OCI-M2 (cell line): ENCODE measurements around the gene S1PR3.

Source experiments
- DNase-seq: peaks from one replicate; lab custom pipeline; 2025; ENCODE audit not compliant: unreplicated experiment; lab: John Stamatoyannopoulos, UW

Gene S1PR3

GRCh38 chr9:89036383-89036782 is 45.1 kb downstream of the S1PR3 start:
- no peak for DNase-seq

- no peak for DNase-seq
Observed at GRCh38 chr9:89036891-89037290, 45.6 kb downstream of the S1PR3 start.

DNA sequence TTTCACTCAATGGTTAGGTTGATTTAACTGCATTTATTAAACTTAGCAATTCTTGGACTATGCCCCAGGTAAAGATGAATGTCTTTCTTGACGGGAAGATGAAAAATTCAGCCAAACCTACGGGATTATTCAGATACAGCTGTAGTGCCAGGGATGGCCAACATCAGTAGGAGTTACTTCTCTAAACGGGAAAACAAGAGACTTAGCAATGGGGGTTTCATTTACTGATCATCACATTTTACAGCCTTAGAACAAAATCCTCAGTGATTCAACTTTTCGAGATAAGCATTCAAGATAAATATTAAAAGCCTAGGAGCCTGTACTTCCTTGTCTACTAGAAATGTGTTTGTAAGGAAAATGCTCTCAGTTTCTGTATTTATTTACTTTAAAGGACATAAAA is 46.1 kb downstream of the S1PR3 start:
- DNase-seq, result no peak

GRCh38 chr9:89037891-89038290 is 46.6 kb downstream of the S1PR3 start:
- DNase-seq, result no peak

- no peak for DNase-seq
Observed at GRCh38 chr9:89038382-89039103, 47.3 kb downstream of the S1PR3 start.

GRCh38 chr9:89039104-89039465 is 47.8 kb downstream of the S1PR3 start:
- no peak for DNase-seq

- DNase-seq, result no peak
Observed at GRCh38 chr9:89039664-89040063, 48.4 kb downstream of the S1PR3 start.

GRCh38 chr9:89042984-89043383 is 51.7 kb downstream of the S1PR3 start:
- DNase-seq, result no peak

DNA sequence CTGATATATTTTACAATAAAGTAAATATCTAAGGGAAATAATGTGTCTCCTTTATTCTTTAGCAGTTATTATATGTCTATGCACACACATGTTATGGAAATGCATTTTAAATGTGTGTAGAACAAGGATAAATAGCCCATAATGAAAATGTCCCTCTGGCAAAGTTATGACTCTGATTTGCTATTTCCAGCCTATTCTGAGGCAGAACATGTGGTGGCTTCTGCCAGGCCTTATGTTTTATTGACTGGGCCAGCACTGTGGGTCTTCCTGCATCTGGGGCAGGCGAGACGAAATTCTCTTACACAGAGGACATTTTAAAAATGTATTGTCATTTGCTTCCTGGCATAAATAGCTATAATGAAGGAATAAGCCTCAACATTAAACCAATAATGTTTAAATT is 52.8 kb downstream of the S1PR3 start:
- no peak for DNase-seq

DNA sequence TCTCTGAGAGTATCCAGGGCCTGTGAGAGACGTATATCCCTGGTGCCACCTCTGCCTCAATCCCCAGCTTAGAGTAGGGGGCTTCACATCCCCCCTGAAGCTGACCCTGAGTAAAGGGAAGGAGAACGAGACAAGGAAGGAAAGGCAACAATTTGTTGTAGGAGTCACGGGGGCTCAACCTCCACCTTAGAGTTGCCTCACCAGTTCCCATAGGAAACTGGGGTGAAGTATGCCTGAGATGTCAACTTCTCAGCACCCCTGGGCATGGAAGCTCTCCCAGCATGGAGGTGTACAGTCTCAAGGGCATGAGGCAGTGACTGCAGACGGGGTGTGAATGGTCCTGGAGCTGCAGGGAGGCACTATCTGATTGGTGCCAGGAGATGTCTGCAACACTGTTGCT is 53.6 kb downstream of the S1PR3 start:
- no peak for DNase-seq

- no peak for DNase-seq
Observed at GRCh38 chr9:89046832-89047231, 55.6 kb downstream of the S1PR3 start.

DNA sequence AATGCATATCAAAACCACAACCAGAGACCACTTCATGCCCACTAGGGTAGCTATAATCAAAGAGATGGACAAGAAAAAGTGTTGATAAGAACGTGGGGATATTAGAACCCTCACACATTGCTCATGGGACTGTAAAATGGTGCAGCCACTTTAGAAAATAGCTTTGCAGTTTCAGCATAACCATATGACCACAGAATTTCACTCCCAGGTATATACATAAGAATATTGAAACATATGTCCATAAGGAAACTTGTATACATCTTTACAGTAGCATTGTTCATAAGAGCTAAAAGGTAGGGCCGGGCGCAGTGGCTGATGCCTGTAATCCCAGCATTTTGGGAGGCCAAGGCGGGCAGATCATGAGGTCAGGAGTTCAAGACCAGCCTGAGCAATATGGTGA is 56.4 kb downstream of the S1PR3 start:
- DNase-seq, result no peak

DNA sequence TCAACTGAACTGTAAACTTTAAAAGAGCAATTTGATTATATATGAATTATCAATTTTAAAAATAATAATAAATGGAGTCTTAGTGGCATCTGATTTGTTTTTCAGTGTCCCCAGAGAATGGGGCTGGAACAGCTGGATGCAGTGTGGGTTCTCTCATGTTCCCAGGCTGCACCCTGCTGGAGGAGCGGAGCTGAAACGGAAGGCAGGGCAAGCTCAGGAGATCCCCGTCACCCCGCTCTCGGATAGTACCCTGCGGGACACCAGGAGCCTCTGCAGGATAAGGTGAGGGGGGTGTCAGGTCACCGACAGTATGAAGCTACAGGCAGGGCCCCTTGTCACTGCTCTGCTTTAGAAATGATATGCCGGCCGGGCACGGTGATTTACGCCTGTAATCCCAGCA is 57.3 kb downstream of the S1PR3 start:
- DNase-seq, result no peak

DNA sequence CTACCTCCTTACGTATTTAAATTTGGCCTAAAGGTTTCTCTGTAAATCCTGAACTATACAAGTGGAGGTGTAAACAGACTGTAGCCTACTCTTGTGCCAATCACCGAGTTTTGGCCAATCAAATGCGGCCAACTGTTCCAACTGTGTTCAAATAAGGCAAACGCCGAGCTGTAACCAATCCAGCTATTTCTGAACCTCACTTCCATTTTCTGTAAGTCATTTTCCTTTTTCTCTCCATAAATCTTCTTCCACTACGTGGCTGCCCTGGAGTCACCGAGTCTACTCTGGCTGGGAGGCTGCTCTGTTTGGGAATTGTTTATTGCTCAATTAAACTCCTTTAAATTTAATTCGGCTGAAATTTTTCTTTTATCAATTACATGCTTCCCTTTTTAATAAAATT is 58.4 kb downstream of the S1PR3 start:
- DNase-seq, result no peak

- no peak for DNase-seq
Observed at GRCh38 chr9:89051421-89052025, 60.3 kb downstream of the S1PR3 start.

DNA sequence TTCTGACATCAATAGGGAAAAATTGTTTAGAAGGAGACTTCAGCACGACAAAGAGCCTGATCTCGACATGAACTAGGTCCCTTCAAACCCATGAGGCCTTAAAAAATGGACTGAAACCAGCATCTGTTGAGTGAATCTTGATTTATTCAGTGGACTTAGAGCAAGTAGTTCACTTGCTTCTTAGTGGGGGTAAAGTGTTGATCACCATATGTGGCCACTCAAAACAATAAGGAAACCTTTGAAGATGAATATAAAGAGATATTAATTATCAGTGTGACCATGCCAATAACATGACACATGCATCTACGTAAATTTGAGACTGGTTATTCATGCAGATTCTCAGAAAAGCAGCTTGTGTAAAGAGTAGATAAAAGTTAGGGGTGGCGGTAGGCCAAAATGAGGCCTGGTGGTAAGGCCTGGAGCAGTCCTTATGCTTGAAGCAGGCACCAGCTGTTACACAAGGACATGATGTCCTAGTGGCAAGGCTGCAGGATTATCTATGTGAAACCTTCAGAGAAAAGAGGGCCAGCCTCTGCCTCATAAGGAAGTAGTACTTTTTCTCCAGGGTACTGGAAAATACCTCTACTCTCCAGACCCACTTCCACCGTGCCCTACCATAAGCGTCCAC is 61.3 kb downstream of the S1PR3 start:
- no peak for DNase-seq

DNA sequence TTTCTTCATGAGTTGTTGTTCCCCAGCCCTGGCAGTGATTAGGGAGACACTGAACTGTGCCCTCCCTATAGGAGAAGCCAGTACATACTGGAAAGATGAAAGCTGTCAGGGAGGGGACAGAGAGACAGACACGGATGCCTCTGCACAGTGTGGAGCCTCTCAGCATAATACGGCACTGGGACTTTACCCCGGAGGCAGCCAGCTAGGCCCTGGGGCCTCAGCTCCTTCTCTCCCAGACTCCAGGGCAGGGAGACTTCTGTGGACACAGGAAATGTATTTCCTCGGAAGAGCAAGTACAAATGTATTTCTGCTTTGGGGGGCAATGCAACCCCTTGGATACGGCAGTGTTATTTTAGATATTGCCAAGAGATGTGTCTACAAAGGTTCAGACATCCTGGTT is 62.0 kb downstream of the S1PR3 start:
- DNase-seq, result no peak
